Thyroid gland (tissue), 4 donors: Measurements from ENCODE around the gene GRIFIN. TPM values are rescaled to one million over a fixed set of nuclear protein-coding genes. Genes with fewer than 3 reads are reported as not detected.

Experiments used
- DNase-seq, 2 donors: peaks; one replicate each; pipeline ENCODE4 v3.0.0-alpha.2; 2019
- H3K27ac ChIP-seq, 3 donors: fragments of 200-600 bp; sonication (generic); 1 replicate in 2 of 3; 2 replicates in 1 of 3; pipeline ENCODE4 v1.5.1; 2016 to 2019; ENCODE audit warnings: mild to moderate bottlenecking in 1 of 3, moderate library complexity in 1 of 3
- H3K27me3 ChIP-seq: fragments of 200-600 bp; sonication (generic); one replicate; pipeline ENCODE4 v1.5.1; 2019
- H3K36me3 ChIP-seq, 2 donors: fragments of 200-600 bp; sonication (generic); one replicate each; pipeline ENCODE4 v1.5.1; 2016 to 2019
- H3K4me1 ChIP-seq, 2 donors: fragments of 200-600 bp; sonication (generic); one replicate each; pipeline ENCODE4 v1.5.1; 2017 to 2019
- H3K4me3 ChIP-seq, 3 donors: fragments of 200-600 bp; sonication (generic); replicated peaks in 1 of 3; 1 replicate in 2 of 3; 2 replicates in 1 of 3; pipeline ENCODE4 v1.5.1; 2016; ENCODE audit warnings: mild to moderate bottlenecking in 1 of 3
- H3K9me3 ChIP-seq: fragments of 200-600 bp; sonication (generic); one replicate; pipeline ENCODE4 v1.5.1; 2017
- CTCF ChIP-seq, 6 experiments: fragments of 200-600 bp in 3 of 6; fragments of 450-650 bp in 3 of 6; sonication (generic) in 3 of 6; IDR thresholded peaks; one replicate each; pipeline ENCODE4 v1.5.1; 2016 to 2019; ENCODE audit warnings: antibody characterized with exemption in 6 of 6, mild to moderate bottlenecking in 2 of 6, inconsistent platforms in 1 of 6, moderate library complexity in 1 of 6
- POLR2A ChIP-seq, 2 donors: fragments of 450-650 bp; IDR thresholded peaks; one replicate each; pipeline ENCODE4 v1.6.1; 2017; ENCODE audit warnings: antibody characterized with exemption in 2 of 2, mild to moderate bottlenecking in 2 of 2, moderate library complexity in 1 of 2
- WGBS, 2 donors: methylation state at CpG; one replicate each; pipeline ENCODE4 v1.1.5; 2017; 5-methylcytosine and 5-hydroxymethylcytosine counted together
- intact Hi-C: fragments of 100-400 bp; cut with DNase I; formaldehyde crosslinking; loops from one replicate; pipeline ENCODE4 v1.15.1; 2023
- total RNA-seq, 4 donors: library from RNA; depleted of rRNA; stranded (reverse); fragments of >200 nt; gene quantifications; one replicate each; pipeline ENCODE4 v1.2.3, GENCODE V29; 2016

The GRIFIN gene
- total RNA-seq, 4 donors from 2014 or later = not detected

GRCh38 chr7:2521952-2522591, 45.9 kb upstream of the GRIFIN start:
- H3K36me3 ChIP-seq = no peaks in the 10 kb centered on the region
- peaks cover 36 to 58% of the 10 kb centered on the region in 2 donors for H3K4me1 ChIP-seq
- WGBS, 2 donors = 30 to 42% methylated on average over 8 to 14 of the region's 17 CpGs
- H3K9me3 ChIP-seq = no peaks in the 10 kb centered on the region
- peak overlapping the region in 2 of 3 donors; percentile 19 to 46 for H3K27ac ChIP-seq
- DNase-seq = no peak
- intact Hi-C loops = no loop called here
- TF ChIP-seq CTCF (IDR thresholded peaks at IDR 0.05) (no peak), POLR2A (IDR thresholded peaks at IDR 0.05) (no peak)
- no peak overlapping the region for H3K4me3 ChIP-seq
- peaks cover 7% of the 10 kb centered on the region for H3K27me3 ChIP-seq

GRCh38 chr7:2521341-2521745, 45.1 kb upstream of the GRIFIN start:
- WGBS, 2 donors = 22% methylated on average over 20 of the region's 21 CpGs; no CpG with 5 or more reads in 1 of the 2 donors
- Histone ChIP-seq H3K27ac (peak overlapping the region in 1 of 3 donors; percentile 46), H3K36me3 (no peaks in the 10 kb centered on the region), H3K4me3 (peak overlapping the region in 1 of 3 donors; percentile 31), H3K4me1 (peaks cover 36 to 58% of the 10 kb centered on the region in 2 donors), H3K9me3 (no peaks in the 10 kb centered on the region), H3K27me3 (peaks cover 7% of the 10 kb centered on the region)
- DNase-seq = no peak
- intact Hi-C loops = no loop called here
- TF ChIP-seq CTCF (IDR thresholded peaks at IDR 0.05) (no peak), POLR2A (IDR thresholded peaks at IDR 0.05) (no peak)

GRCh38 chr7:2520761-2521290, 44.6 kb upstream of the GRIFIN start:
- intact Hi-C loops = no loop called here
- WGBS, 2 donors = 8 to 19% methylated on average over 7 to 11 of the region's 12 CpGs
- Histone ChIP-seq H3K9me3 (no peaks in the 10 kb centered on the region), H3K4me1 (peaks cover 36 to 58% of the 10 kb centered on the region in 2 donors), H3K27me3 (peaks cover 7% of the 10 kb centered on the region), H3K4me3 (peak overlapping the region in 1 of 3 donors; percentile 31), H3K27ac (peak overlapping the region in 1 of 3 donors; percentile 46), H3K36me3 (no peaks in the 10 kb centered on the region)
- TF ChIP-seq POLR2A (IDR thresholded peaks at IDR 0.05) (no peak), CTCF (IDR thresholded peaks at IDR 0.05) (no peak)
- DNase-seq = no peak

- intact Hi-C loops = no loop called here
- H3K27ac ChIP-seq = no peak overlapping the region
- H3K27me3 ChIP-seq = peaks cover 7% of the 10 kb centered on the region
- 7% methylated on average over 12 of the region's 37 CpGs; no CpG with 5 or more reads in 1 of the 2 donors for WGBS, 2 donors
- peak overlapping the region in 1 of 3 donors; percentile 31 for H3K4me3 ChIP-seq
- TF ChIP-seq POLR2A (IDR thresholded peaks at IDR 0.05) (no peak), CTCF (IDR thresholded peaks at IDR 0.05) (no peak)
- H3K4me1 ChIP-seq = peaks cover 36 to 58% of the 10 kb centered on the region in 2 donors
- H3K9me3 ChIP-seq = no peaks in the 10 kb centered on the region
- no peaks in the 10 kb centered on the region for H3K36me3 ChIP-seq
- no peak for DNase-seq
These were observed 44.0 kb upstream of the GRIFIN start for GRCh38 chr7:2520131-2520760.
